ENCODE results near the gene SBDS. TPM values are rescaled to one million over a fixed set of nuclear protein-coding genes. Genes with fewer than 3 reads are reported as not detected.
A peak's percentile ranks its signal among the peaks of the same experiment; 100 is the strongest.

SBDS gene
- polyA plus RNA-seq, 2 of the 4 experiments (the other 2 are of a cell fraction) = 82.7 to 101 TPM

- no peaks in the 10 kb centered on the region for H3K9me3 ChIP-seq
- H3K4me1 ChIP-seq = peaks cover 33% of the 10 kb centered on the region
- POLR2A ChIA-PET = no interaction called here
- FAIRE-seq (no peak), DNase-seq (ENCODE audit: low read depth in 1 of 2, low spot score in 1 of 2) (no peak), ATAC-seq (no peak)
- no peak overlapping the region for H3K4me2 ChIP-seq
- peak overlapping the region in 1 of 2 experiments; percentile 93; a peak in 3 of 6 replicates for H3K27ac ChIP-seq
- CTCF ChIA-PET = interaction anchor here (0.7 kb wide), 1 partner anchor 10 kb away, joined by 3 read pairs; no protein-coding TSS in a partner anchor
- WGBS (ENCODE audit: missing lambda C conversion rate) = 91% methylated on average over 8 of the region's 8 CpGs
- TF ChIP-seq FOSL2 (IDR thresholded peaks at IDR 0.05) = no peak
- no peak for TF ChIP-seq FOSL2 (CRISPR knock-in tag; IDR thresholded peaks at IDR 0.05)
- no peak for TF ChIP-seq HOXB5 (CRISPR knock-in tag; IDR thresholded peaks at IDR 0.05)
- TF ChIP-seq ZC3H11A (IDR thresholded peaks at IDR 0.05) = no peak
- no peak for TF ChIP-seq E2F6 (IDR thresholded peaks at IDR 0.05; ENCODE audit: borderline replicate concordance, low read depth)
- TF ChIP-seq EP300 (IDR thresholded peaks at IDR 0.05) = no peak
- no peak for TF ChIP-seq REST (IDR thresholded peaks at IDR 0.05)
- TF ChIP-seq ZFP36 (IDR thresholded peaks at IDR 0.05; ENCODE audit: borderline replicate concordance, partially characterized antibody) = no peak
- TF ChIP-seq POLR2A (IDR thresholded peaks at IDR 0.05; ENCODE audit: low read length) = no peak
- TF ChIP-seq ZNF302 (CRISPR knock-in tag; IDR thresholded peaks at IDR 0.05) = no peak
- TF ChIP-seq FOXS1 (CRISPR knock-in tag; IDR thresholded peaks at IDR 0.05) = no peak
- no peak for TF ChIP-seq SMC3 (IDR thresholded peaks at IDR 0.05)
- no peak for TF ChIP-seq KDM5A (IDR thresholded peaks at IDR 0.05)
- no peak for TF ChIP-seq BCL3 (IDR thresholded peaks at IDR 0.05)
- no peak for TF ChIP-seq CBX8 (IDR thresholded peaks at IDR 0.05)
- no peak for TF ChIP-seq MAFK (IDR thresholded peaks at IDR 0.05; ENCODE audit: partially characterized antibody)
- TF ChIP-seq GATA3 (IDR thresholded peaks at IDR 0.05; ENCODE audit: borderline replicate concordance) = no peak
- TF ChIP-seq CEBPB (IDR thresholded peaks at IDR 0.05) = no peak
- TF ChIP-seq CHD2 (IDR thresholded peaks at IDR 0.05; ENCODE audit: low read length, partially characterized antibody) = no peak
- no peak for TF ChIP-seq EHMT2 (IDR thresholded peaks at IDR 0.05; ENCODE audit: low read depth)
- no peak overlapping the region for H3K4me3 ChIP-seq
These were observed 44.6 kb downstream of the SBDS start for GRCh38 chr7:66950763-66951162.

- FAIRE-seq = no peak
- Histone ChIP-seq H3K4me2 (no peak overlapping the region), H3K4me3 (no peak overlapping the region), H3K4me1 (peaks cover 33% of the 10 kb centered on the region), H3K9me3 (no peaks in the 10 kb centered on the region), H3K27ac (0 out of 6 replicates have a peak overlapping the region, but pooled peaks of 1 of the 2 experiments have one; percentile 14)
- ATAC-seq = no peak
- no peak for TF ChIP-seq CHD2 (IDR thresholded peaks at IDR 0.05; ENCODE audit: low read length, partially characterized antibody)
- no peak for TF ChIP-seq NPAS2 (CRISPR knock-in tag; IDR thresholded peaks at IDR 0.05; ENCODE audit: borderline replicate concordance)
- TF ChIP-seq RNF2 (IDR thresholded peaks at IDR 0.05; ENCODE audit: borderline replicate concordance, low read depth) = no peak
- no peak for TF ChIP-seq NR3C1 (IDR thresholded peaks at IDR 0.05)
- no peak for TF ChIP-seq JUN (IDR thresholded peaks at IDR 0.05)
- TF ChIP-seq SREBF2 (IDR thresholded peaks at IDR 0.05) = no peak
- no peak for TF ChIP-seq PHF8 (IDR thresholded peaks at IDR 0.05; ENCODE audit: borderline replicate concordance, low read depth)
- TF ChIP-seq HEYL (CRISPR knock-in tag; IDR thresholded peaks at IDR 0.05) = no peak
- TF ChIP-seq CBX2 (IDR thresholded peaks at IDR 0.05; ENCODE audit: borderline replicate concordance, low read depth) = no peak
- no peak for TF ChIP-seq TFCP2L1 (CRISPR knock-in tag; IDR thresholded peaks at IDR 0.05)
- TF ChIP-seq ZSCAN20 (CRISPR knock-in tag; IDR thresholded peaks at IDR 0.05) = no peak
- TF ChIP-seq ZNF302 (CRISPR knock-in tag; IDR thresholded peaks at IDR 0.05) = no peak
- no peak for TF ChIP-seq NFE2L2 (conservative IDR thresholded peaks at IDR 0.05; ENCODE audit: low read length)
- 85% methylated on average over 3 of the region's 3 CpGs for WGBS (ENCODE audit: missing lambda C conversion rate)
- no peak for DNase-seq (ENCODE audit: low read depth in 1 of 2, low spot score in 1 of 2)
- ChIA-PET POLR2A (no interaction called here), CTCF (interaction anchor here (0.7 kb wide), 1 partner anchor 10 kb away, joined by 3 read pairs; no protein-coding TSS in a partner anchor)
These were observed 45.1 kb downstream of the SBDS start for GRCh38 chr7:66950311-66950710.

Data from A549 (cell line).